Measurements from ENCODE around the gene CDH3. TPM values are rescaled to one million over a fixed set of nuclear protein-coding genes. Genes with fewer than 3 reads are reported as not detected.

Gene CDH3
- polyA plus RNA-seq, 1 experiment = 1.1 TPM

- ChIA-PET CTCF (interaction anchor here (0.5 kb wide), 1 partner anchor 9 kb away, joined by 3 read pairs; no protein-coding TSS in a partner anchor), POLR2A (no interaction called here)
- DNase-seq (ENCODE audit: low read depth) = no peak
- Histone ChIP-seq H3K27me3 (ENCODE audit: control insufficient read depth, insufficient read depth, low read length) (peaks cover 23% of the 10 kb centered on the region), H3K4me3 (ENCODE audit: low read depth, low read length) (no peak overlapping the region), H3K36me3 (ENCODE audit: control insufficient read depth, insufficient read depth, low read length) (no peaks in the 10 kb centered on the region)
- TF ChIP-seq, protein P1, sequence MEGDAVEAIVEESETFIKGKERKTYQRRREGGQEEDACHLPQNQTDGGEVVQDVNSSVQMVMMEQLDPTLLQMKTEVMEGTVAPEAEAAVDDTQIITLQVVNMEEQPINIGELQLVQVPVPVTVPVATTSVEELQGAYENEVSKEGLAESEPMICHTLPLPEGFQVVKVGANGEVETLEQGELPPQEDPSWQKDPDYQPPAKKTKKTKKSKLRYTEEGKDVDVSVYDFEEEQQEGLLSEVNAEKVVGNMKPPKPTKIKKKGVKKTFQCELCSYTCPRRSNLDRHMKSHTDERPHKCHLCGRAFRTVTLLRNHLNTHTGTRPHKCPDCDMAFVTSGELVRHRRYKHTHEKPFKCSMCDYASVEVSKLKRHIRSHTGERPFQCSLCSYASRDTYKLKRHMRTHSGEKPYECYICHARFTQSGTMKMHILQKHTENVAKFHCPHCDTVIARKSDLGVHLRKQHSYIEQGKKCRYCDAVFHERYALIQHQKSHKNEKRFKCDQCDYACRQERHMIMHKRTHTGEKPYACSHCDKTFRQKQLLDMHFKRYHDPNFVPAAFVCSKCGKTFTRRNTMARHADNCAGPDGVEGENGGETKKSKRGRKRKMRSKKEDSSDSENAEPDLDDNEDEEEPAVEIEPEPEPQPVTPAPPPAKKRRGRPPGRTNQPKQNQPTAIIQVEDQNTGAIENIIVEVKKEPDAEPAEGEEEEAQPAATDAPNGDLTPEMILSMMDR (IDR thresholded peaks at IDR 0.05; ENCODE audit: insufficient read depth, low read depth, low read length) = no peak
These were observed 2.0 kb downstream of the CDH3 start for GRCh38 chr16:68646953-68647659.

GRCh38 chr16:68651136-68651535, 6.0 kb downstream of the CDH3 start:
- TF ChIP-seq, protein P1 (IDR thresholded peaks at IDR 0.05; ENCODE audit: insufficient read depth, low read depth, low read length) = no peak
- H3K36me3 ChIP-seq (ENCODE audit: control insufficient read depth, insufficient read depth, low read length) = no peaks in the 10 kb centered on the region
- H3K27me3 ChIP-seq (ENCODE audit: control insufficient read depth, insufficient read depth, low read length) = peaks cover 12% of the 10 kb centered on the region
- ChIA-PET POLR2A (no interaction called here), CTCF (no interaction called here)
- H3K4me3 ChIP-seq (ENCODE audit: low read depth, low read length) = no peak overlapping the region
- no peak for DNase-seq (ENCODE audit: low read depth)

- Histone ChIP-seq H3K27me3 (ENCODE audit: control insufficient read depth, insufficient read depth, low read length) (peaks cover under 1% of the 10 kb centered on the region), H3K36me3 (ENCODE audit: control insufficient read depth, insufficient read depth, low read length) (no peaks in the 10 kb centered on the region), H3K4me3 (ENCODE audit: low read depth, low read length) (no peak overlapping the region)
- POLR2A ChIA-PET = no interaction called here
- no peak for DNase-seq (ENCODE audit: low read depth)
- TF ChIP-seq, protein P1 (IDR thresholded peaks at IDR 0.05; ENCODE audit: insufficient read depth, low read depth, low read length) = no peak
- CTCF ChIA-PET = no interaction called here
These were observed 7.5 kb downstream of the CDH3 start for GRCh38 chr16:68652659-68653058.

DNA sequence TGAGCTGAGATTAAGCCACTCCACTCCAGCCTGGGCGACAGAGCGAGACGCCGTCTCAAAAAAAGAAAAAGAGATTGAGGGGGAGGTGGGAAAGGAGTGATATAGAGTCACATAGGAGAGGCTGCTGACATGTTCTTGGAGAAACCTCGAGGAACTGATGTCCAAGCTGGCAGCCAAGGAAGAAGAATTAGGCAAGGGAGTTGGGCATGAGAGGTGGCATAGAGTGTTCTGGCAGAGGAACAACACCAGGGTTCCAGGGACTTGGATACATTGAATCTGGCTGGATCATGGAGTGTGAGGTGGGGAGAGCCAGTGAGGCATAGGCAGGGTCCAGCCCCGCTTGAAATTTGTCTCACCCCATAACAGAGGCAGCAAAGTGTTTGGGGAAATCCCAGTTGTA, 10.7 kb downstream of the CDH3 start:
- H3K27me3 ChIP-seq (ENCODE audit: control insufficient read depth, insufficient read depth, low read length) = no peaks in the 10 kb centered on the region; the same call in 1 of the 2 replicates
- no peak for DNase-seq (ENCODE audit: low read depth)
- H3K36me3 ChIP-seq (ENCODE audit: control insufficient read depth, insufficient read depth, low read length) = no peaks in the 10 kb centered on the region
- TF ChIP-seq, protein P1 (IDR thresholded peaks at IDR 0.05; ENCODE audit: insufficient read depth, low read depth, low read length) = no peak
- POLR2A ChIA-PET = no interaction called here
- CTCF ChIA-PET = interaction anchor here (0.6 to 1.5 kb wide), 2 partner anchors 21 to 26 kb away, joined by 3 to 4 read pairs; no protein-coding TSS in a partner anchor
- H3K4me3 ChIP-seq (ENCODE audit: low read depth, low read length) = no peak overlapping the region

GRCh38 chr16:68656751-68657150, 11.6 kb downstream of the CDH3 start:
- no peaks in the 10 kb centered on the region for H3K36me3 ChIP-seq (ENCODE audit: control insufficient read depth, insufficient read depth, low read length)
- CTCF ChIA-PET = interaction anchor here (1.5 kb wide), 1 partner anchor 20 kb away, joined by 4 read pairs; no protein-coding TSS in a partner anchor
- H3K4me3 ChIP-seq (ENCODE audit: low read depth, low read length) = no peak overlapping the region
- no peaks in the 10 kb centered on the region; the same call in 1 of the 2 replicates for H3K27me3 ChIP-seq (ENCODE audit: control insufficient read depth, insufficient read depth, low read length)
- TF ChIP-seq, protein P1 (IDR thresholded peaks at IDR 0.05; ENCODE audit: insufficient read depth, low read depth, low read length) = no peak
- POLR2A ChIA-PET = no interaction called here
- no peak for DNase-seq (ENCODE audit: low read depth)
